HG03108 (cell line): ENCODE measurements around the gene NEUROG3.
"Not testable (repeated sequence)": the region's sequence is repeated elsewhere in the genome, so short reads cannot be mapped to it uniquely, and the experiment has no call there.

Experiments used
- ATAC-seq: cut with Tn5 transposase; IDR thresholded peaks from one replicate; pipeline ENCODE4 v1.9.1; 2021; ENCODE audit warnings: moderate library complexity; ENCODE audit not compliant: unreplicated experiment

The NEUROG3 gene

DNA sequence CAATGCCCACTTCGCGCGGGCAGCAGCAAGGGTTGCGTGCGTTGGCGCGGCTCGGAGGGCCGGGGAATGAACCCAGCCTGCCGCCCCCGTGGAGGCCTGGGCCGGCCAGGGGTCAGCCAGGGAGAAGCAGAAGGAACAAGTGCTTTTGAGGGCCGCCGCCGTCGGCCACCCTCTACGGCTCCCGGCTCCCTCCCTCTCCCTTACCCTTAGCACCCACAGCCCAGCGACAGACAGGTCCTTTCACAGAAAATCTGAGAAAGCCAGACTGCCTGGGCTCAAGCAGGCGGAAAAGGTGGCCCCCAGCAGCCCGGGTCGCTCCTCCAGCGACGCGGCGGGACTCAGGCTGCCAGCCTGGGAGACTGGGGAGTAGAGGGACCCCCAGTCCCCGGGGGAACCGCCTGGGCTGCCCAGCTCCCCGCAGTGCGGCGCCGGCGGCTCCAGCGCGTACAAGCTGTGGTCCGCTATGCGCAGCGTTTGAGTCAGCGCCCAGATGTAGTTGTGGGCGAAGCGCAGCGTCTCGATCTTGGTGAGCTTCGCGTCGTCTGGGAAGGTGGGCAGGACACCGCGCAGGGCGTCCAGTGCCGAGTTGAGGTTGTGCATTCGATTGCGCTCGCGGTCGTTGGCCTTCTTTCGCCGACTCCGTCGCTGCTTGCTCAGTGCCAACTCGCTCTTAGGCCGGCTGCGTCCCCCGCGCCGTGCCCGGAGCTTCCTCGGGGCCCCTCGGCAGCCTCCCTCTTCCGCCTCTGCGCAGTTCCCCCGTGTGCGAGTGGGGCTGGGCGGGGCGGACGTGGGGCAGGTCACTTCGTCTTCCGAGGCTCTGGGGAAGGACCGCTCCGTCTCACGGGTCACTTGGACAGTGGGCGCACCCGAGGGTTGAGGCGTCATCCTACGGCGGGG is 815 bp downstream of the NEUROG3 start:
- ATAC-seq, result no peak

DNA sequence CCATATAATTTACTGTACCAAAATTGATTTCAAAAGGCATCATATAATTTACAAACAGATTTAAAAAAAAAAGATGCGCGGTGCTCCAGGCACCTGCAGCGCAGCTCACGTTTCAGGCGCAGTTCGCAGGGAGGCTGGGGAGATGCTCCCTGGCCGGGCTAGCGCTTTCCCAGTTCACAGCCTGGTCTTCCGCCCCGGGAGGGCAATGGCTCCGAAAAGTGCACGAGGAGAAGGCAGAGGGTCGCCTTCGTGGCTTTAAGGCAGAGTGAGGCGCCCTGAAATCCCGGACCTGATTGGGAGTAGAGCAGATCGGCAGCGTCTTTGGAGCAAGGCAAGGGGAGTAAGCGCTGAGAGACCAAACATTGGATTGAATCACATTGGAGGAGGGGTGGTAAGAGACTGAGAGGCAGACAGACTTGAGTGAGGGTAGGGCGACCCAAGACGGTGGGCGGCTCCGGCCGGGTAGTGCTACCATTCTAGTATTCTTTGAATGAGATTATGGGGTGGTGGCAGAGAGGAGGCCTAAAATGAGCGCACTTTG is 1.5 kb downstream of the NEUROG3 start:
- no peak for ATAC-seq

DNA sequence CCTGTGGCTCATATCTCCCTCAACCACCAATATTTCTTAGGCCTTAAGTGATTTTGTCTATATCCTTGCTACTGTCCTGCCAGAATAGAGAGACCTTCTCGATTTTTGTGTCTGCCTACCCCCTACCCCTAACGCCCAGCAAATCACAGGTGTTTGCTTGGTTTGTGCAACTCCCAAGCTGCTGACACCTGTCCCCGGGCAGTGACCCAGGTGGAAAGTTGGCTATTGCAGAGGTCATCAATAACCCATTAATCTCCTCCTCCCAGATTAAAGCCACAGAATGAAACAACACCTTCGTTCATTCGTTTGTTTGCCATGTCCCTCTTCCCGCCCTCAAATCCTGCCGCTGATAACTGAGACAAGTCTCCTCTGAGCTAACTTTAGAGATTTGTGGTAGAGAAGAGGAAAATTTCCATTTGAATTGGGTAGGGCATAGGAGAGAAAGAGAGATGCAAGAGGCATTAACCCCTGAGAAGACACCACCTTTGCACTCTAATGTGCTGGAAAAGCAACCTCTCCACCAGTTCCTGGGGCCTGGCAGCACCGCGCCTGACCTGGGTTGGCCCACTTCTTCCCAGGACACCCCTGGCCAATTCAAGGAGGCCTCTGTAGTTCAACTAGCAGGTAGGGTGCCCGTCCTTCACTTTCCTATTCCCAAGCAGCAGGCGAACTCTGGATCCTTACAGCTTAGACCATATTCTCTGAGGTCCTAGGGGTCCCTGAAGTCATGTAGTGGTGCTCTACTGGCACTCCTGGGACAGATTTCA is 3.0 kb downstream of the NEUROG3 start:
- ATAC-seq, result no peak

DNA sequence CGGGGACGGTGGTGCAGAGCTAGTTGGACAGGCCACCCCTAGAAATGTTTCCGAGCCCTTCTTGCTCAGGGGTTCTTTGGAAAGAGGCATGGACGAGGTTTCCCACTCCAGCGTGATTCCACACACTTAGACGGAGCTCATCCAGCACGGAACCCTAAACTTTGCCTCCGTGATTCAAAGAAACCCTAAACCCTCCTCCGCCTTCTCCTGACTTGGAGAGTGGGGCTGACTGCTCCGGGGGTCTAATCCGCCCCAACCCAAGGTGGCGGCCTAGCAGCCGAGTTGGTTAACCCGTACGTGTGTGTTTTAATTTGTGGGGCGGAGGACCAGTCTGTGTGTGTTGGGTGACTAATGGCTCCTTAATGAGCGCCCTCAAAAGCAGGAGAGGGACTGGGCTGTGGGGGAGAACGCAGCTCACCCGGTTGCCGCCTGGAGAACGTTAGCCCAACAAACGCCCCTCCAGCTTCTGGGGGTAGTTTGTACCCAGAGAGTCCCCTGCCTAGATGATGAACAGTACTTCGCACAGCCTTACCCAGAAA is 3.8 kb downstream of the NEUROG3 start:
- ATAC-seq, result no peak

DNA sequence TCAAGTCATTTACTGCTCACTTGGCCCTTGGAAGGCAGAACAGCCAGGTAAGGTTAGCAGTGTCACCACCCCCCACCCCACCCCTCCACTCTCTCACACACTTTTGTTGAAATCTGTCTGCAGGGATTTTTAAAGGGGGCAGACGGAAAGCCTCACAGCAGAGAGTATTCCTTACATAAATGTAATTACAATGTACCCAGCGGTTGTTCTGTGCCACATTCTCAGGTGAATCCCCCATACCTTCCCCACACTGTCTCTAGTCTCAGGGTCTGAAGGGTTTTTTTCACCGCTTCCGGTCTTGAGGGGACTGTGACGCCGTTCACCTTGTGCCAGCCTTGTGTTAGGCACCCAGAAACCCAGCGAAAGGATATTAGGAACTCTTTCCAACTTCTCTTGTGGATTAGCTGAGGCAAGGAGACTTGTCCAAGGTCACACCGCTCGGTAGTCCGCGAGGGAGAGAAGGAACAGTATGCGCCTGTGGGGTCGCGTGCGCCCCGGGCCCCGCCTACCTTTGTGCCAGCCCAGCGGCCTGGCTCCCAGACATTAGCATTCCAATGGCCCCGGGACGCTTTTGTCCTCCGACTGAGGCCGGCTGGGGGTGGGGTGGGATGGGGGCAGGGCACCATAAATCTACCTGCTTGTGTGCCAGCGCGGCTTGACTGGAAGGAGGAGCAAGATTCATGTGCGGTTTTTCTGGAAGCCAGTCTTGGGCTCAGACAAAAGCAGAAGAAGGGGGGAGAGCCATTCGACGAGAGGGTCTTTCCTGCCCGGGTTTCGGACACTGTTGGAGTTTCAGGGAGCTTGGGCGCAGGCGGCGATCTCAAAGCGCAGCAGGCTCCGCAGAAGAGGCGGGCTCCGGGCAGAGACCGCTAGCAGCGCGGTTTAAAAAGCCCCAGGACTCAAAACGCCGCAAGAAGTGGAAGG is 4.5 kb downstream of the NEUROG3 start:
- no peak for ATAC-seq

DNA sequence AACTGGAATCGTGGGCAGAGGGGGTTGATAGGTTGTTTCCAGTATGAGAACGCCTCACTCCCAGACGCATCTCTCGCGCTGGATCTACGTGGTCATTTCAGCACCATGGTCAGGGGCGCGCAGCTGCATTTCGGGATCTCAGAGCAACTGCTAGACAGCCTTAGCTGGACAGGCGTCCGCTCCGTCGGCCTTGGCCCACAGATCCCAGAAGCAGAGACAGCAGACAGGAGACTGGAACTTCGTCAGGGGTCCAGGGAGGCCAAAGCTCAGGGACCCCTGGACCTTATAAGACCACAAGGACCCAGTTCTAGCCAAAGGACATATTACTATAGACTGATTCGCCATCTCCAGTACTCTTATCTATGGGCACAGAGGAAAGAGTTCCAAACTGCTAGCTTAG is 5.3 kb downstream of the NEUROG3 start:
- no peak for ATAC-seq

DNA sequence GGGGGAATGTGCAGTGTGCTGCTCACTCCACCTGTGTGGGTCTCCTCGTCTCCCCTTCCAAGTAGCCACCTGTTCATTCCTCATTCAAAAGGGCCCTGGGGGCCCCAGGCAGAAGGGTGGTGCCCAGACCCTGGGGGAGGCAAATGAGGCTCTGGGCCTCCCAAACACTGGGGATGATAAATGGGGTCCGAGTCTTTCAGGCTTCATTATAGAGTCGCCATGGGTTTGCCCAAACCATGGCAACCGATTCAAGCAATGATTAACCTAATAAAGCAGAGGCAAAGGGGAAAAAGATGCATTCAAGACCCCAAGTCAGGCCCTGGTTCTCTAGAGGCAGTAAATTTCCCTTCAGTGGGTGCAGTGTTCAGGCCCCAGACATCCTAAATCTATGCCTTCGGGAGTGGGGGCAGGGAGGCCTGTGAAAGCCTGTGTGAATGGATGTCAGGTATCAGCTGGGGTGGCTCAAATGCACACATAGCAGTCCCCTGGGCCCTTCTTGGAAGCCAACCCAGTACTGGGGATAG is 10.4 kb downstream of the NEUROG3 start:
- ATAC-seq, result no peak

DNA sequence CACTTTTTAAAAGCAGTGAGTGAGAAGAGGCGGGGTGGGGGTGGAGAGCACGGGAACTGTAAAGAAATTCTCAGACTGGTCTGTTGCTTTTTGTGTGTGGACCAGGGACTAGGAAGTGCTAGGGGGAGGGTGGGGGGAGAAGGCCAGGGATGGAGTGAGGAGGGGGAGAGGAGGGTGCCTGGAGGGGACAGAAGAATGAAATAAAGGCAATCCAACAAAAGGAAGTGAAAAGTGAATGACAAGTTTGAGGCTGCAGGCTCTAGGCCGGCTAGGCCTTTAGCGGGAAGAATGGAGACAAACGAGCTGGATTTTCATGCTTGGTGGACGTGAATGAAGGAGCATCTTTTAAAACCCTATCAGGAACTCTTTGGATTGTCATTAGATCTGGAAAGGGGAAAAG is 13.7 kb downstream of the NEUROG3 start:
- no peak for ATAC-seq

DNA sequence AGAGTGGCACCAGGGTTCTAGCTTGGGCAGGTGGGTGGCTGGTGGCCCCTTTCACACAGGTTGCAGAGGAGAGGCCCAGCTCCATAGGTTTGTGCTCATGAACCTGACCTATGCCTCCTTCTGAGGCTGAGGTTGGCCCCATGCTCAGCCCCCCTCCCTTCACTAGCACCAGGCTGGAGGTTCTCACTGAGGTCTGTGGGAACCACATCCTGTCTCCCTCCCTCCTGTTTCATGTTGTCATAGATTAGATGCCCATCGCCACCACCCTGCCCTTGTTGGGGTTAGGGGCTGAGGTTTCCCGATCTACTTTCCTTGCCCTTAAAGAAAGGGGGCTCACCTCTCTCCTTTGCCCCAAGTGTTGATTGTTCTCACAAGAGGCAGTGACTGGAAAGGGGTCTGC is 14.7 kb downstream of the NEUROG3 start:
- no peak for ATAC-seq

DNA sequence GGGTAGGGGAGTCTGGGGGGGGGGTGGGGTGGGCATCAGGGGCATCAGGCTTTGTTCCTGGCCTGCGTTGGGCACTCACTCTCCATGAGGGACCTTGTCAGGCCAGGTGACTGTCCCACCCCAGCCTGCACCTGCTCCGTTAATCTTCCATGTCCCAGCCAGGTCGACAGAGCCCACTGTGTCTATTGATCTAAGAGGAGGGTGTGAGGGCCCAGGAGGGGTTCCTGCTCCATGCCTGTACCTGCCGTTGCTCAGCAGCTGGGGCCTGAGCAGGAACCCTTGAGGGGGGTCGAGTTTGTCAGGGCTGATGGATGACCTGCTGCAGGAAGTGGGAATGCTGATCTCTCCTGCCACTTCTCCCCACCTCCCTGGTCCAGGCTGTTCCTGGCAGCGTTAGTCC is 18.6 kb downstream of the NEUROG3 start:
- ATAC-seq, result no peak

DNA sequence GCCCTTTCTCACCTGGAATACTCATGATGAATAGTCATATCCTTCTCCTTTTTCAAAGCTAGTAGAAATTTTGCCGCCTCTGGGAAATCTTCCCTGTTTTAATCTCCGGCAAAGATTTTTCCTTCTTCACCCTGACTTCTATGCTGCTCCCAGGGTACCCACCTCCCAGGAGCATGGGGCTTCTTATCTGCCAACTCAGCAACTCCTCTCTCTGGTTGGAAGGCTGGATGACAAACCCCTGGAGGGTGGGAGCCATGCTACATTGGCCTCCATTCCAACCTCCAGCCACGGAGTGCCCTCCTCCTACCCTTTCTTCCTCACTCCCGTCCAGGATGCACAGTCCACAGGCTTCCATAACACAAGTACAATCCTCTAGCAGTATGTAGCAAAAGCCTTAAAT is 19.9 kb downstream of the NEUROG3 start:
- ATAC-seq, result no peak

DNA sequence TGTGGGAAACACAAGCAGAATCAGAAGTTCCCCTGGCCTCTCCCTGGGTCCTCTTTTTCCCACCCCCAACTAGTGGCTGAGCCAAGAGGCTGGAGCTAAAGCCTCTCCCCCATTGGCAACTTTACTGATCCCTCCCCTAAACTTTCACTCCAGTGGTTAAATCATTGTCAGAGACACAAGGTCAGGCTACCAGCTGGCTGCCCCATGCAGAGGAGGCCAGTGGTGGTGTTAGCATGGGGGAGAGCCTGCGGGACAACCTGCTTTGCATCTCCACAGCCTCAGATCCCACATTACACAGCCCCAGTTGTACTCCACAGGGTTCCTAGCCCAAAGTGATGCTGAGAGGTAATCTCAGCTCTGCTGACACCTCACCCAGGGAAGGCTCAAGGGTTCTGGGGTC is 21.0 kb downstream of the NEUROG3 start:
- ATAC-seq, result no peak

DNA sequence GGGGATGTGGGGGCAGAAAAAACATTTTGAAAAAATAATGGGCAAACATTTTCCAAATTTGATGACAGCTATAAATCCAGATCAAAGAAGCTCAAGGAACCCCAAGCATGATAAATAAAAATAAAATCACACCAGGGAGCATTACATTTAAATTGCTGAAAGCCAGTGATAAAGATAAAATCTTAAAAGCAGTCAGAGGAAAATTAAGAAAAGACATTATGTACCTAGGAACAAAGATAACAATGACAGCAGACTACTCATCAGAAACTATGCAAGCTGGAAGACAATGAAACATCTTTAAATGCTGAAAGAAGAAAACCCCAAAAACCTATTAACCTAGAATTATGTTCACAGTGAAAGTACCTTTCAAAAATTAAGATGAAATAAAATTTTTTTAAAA is 23.3 kb downstream of the NEUROG3 start:
- no peak for ATAC-seq

DNA sequence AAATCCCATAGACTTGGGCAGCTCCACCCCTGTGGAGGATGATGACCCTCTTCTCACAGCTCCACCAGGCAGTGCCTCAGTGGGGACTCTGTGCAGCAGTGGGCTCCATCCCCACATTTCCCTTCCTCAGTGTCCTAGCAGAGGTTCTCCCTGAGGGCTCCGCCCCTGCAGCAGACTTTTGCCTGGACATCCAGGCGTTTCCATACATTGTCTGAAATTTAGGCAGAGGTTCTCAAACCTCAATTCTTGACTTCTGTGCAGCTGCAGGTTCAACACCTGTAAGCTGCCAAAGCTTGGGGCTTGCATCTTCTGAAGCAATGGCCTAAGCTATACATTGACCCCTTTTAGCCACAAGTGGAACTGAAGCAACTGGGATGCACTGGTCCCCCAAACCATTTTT is 31.8 kb downstream of the NEUROG3 start:
- ATAC-seq, result no peak

DNA sequence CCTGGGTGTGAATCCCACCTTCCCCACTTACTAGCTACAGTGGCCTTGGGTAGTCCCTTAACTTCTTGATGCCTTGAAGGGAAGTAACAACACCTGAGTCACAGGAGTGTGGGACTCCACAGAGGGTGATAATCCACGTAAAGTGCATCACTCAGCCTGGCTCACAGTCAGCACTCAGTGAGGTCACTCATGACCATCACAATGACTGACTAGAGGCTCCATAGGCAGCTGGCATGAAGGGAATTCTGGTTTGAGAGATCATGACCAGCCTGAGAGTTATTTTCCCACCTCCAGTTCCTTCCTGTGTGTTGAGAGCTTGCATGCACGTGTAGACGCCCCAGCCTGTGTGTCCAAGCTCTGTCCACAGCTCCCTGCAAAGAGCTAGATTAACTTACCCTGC is 34.8 kb downstream of the NEUROG3 start:
- ATAC-seq, result no peak

DNA sequence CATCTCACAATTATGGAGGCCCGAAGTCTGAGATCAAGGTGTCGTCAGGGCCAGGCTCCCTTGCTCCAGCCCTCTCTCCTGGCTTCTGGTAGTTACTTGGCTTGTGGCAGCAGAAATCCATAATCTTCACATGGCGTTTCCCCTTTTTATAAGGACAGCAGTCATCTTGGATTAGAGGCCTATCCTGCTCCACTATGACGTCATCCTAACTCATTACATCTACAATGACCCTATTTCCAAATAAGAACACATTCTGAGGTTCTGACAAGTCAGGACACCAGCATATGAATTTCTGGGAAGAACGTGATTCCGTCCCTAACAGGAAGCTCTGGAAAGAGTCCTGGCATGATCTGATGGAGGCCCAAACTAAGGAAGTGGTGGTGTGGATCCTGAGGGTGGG is 35.8 kb downstream of the NEUROG3 start:
- ATAC-seq, result no peak

DNA sequence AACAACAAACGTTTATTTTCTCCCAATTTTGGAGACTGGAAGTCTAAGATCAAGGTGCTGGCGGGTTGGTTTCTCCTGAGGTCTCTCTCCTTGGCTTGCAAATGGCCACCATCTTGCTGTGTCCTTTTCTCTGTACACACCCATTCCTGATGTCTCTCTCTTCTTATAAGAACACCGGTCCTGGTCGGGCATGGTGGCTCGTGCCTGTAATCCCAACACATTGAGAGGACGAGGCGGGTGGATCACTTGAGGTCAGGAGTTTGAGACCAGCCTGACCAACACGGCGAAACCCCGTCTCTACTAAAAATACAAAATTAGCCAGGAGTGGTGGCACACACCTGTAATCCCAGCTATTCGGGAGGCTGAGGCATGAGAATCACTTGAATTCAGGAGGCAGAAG is 36.7 kb downstream of the NEUROG3 start:
- not testable (repeated sequence) for ATAC-seq

DNA sequence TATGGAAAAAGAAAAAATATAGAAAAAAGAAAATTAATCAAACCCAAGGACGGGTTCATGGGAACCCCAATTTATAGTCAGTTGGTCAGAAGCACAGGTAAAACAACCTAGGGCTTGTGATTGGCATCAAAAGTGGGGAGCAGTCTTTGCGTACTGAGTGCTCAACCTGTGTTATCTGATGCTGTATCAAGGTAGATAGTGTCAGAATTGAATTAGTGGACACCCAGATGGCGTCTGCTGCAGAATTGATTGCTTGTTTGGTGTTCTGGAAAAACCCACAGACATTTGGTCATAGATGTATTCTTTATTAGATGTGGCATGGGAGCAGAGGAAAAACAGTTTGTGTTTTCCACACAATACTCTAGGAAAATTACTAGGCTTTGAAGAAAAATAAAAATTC is 39.6 kb downstream of the NEUROG3 start:
- no peak for ATAC-seq

DNA sequence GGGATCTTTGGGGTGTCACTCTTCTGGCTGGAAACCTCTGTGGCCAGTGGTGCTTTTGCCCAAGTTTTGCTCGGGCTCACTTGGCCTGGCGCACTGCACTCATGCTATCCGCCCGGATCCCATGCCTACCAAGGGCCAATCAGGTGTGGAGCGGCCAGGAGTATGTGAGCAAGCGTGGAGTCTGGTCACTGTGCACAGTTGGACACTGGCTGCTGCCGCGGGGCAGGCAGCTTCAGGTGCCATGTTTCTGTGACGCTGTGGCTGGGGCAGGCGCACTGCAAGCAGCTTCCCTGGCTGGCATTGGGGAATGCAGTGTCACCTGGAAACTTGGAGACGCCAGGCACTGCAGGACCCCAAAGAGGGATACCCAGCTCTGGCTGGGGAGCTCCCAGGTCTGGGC is 45.3 kb downstream of the NEUROG3 start:
- no peak for ATAC-seq
